PFSK-1 (cell line): ENCODE data around the gene SFXN3.

Experiments
- FOXP2 ChIP-seq: optimal IDR thresholded peaks from 2 replicates; pipeline ENCODE3; 2011; ENCODE audit warnings: borderline replicate concordance, control low read depth, inconsistent platforms; ENCODE audit not compliant: insufficient read depth; ENCODE audit errors: extremely low read length, extremely low read depth
- POLR2AphosphoS5 ChIP-seq: IDR thresholded peaks from 2 replicates; pipeline ENCODE4 v1.6.1; 2012; ENCODE audit warnings: low read depth, mild to moderate bottlenecking, control low read depth, low read length, moderate library complexity
- SIN3A ChIP-seq: IDR thresholded peaks from 2 replicates; pipeline ENCODE4 v1.6.1; 2012; ENCODE audit warnings: mild to moderate bottlenecking, low read length, moderate library complexity, borderline replicate concordance; ENCODE audit not compliant: insufficient read depth
- TAF1 ChIP-seq: IDR thresholded peaks from 2 replicates; pipeline ENCODE4 v1.6.1; 2012; ENCODE audit warnings: low read length, control low read depth, borderline replicate concordance; ENCODE audit not compliant: insufficient read depth
- TF ChIP-seq, protein P1 (sequence below), 2 experiments: IDR thresholded peaks; 2 replicates each; pipeline versions ENCODE4 v1.6.1 to v1.8.0; 2011 to 2012; ENCODE audit warnings: low read depth in 2 of 2, low read length in 2 of 2, control low read depth in 1 of 2, inconsistent platforms in 1 of 2, mild to moderate bottlenecking in 1 of 2, moderate library complexity in 1 of 2; ENCODE audit not compliant: insufficient read depth in 1 of 2

The SFXN3 gene

DNA sequence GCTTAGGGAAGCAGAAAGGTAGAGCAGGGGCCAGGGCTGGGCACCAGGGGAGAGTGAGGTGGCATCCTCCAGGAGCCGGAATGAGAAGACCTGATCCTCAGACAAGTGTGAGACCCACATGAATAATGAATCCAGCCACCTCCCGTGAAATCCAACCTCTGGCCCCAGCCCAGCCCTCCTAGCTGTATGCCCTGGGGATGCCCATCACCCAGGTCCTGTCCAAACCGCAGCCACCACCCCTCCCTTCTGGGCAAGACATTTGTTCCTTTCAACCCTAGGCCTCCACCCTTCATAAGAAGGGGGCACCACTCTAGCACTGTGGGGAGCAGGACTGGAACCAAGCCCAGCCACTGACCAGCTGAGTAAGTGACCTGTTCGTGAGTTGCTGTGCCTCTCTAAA, 9.8 kb upstream of the SFXN3 start:
- TF ChIP-seq, protein P1, sequence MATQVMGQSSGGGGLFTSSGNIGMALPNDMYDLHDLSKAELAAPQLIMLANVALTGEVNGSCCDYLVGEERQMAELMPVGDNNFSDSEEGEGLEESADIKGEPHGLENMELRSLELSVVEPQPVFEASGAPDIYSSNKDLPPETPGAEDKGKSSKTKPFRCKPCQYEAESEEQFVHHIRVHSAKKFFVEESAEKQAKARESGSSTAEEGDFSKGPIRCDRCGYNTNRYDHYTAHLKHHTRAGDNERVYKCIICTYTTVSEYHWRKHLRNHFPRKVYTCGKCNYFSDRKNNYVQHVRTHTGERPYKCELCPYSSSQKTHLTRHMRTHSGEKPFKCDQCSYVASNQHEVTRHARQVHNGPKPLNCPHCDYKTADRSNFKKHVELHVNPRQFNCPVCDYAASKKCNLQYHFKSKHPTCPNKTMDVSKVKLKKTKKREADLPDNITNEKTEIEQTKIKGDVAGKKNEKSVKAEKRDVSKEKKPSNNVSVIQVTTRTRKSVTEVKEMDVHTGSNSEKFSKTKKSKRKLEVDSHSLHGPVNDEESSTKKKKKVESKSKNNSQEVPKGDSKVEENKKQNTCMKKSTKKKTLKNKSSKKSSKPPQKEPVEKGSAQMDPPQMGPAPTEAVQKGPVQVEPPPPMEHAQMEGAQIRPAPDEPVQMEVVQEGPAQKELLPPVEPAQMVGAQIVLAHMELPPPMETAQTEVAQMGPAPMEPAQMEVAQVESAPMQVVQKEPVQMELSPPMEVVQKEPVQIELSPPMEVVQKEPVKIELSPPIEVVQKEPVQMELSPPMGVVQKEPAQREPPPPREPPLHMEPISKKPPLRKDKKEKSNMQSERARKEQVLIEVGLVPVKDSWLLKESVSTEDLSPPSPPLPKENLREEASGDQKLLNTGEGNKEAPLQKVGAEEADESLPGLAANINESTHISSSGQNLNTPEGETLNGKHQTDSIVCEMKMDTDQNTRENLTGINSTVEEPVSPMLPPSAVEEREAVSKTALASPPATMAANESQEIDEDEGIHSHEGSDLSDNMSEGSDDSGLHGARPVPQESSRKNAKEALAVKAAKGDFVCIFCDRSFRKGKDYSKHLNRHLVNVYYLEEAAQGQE (IDR thresholded peaks at IDR 0.05; ENCODE audit: insufficient read depth in 1 of 2, low read depth in 2 of 2, low read length in 2 of 2): no peak
- TF ChIP-seq POLR2AphosphoS5 (no peak), FOXP2 (no peak), SIN3A (no peak), TAF1 (no peak)

DNA sequence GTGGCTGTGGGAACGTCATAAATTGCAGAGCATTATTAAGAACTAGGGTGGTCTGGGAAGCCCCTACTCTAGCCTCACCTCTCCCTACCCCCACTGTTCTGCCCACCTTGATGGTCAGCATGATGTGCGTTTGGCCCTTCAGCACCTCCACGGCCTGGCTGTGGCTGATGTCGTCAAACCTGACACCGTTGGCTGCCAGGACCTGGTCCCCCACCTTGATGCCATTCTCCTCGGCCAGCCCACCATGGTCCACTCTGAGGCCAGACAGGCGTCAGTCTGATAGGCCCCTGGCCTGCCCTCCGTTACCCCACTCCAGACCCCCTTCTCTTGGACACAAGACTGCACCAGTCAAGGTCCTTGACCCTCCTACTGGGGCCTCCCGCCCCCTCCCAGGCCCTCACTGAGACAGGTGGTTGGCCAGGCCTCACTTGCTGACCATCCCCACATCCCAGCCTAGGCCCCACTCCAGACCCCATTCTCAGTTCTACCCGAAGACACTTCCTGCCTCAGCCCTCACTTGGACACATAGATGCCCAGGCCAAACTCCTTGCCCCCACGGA, 9.3 kb upstream of the SFXN3 start:
- TF ChIP-seq FOXP2: no peak
- TF ChIP-seq POLR2AphosphoS5: no peak
- TF ChIP-seq, protein P1 (IDR thresholded peaks at IDR 0.05; ENCODE audit: insufficient read depth in 1 of 2, low read depth in 2 of 2, low read length in 2 of 2): no peak
- TF ChIP-seq TAF1: no peak
- TF ChIP-seq SIN3A: no peak

DNA sequence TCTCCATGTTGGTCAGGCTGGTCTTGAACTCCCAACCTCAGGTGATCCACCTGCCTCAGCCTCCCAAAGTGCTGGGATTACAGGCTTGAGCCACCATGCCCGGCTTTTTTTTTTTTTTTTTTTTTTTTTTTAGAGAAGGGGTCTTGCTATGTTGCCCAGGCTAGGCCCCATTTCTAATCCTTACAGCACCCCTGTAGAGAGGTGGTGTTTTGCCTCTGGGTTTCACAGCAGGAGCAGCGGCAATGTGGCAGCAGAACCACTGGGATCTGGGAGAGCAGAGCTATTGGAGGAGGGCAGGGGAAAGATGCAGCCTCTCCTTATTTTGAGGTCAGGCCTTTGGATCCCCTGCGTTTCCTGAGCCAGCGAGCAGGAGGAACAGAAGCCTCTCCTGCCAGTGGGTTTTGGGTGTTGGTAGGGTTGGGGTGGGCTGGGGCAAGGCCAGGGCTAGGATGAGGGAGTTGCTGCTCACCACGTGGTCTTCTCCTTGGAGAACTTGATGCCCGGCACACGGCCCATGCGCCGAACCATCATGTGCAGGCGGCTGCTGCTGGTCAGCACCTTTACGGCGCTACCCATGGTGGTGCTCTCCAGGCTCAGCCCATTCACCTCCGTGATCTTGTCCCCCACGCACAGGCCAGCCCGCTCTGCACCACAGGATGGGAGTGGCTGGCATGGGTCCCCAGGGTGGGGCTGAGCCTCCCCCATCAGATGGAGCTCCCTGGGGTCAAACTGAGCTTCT, 7.9 kb upstream of the SFXN3 start:
- no peak for TF ChIP-seq FOXP2
- TF ChIP-seq SIN3A: no peak
- TF ChIP-seq, protein P1 (IDR thresholded peaks at IDR 0.05; ENCODE audit: insufficient read depth in 1 of 2, low read depth in 2 of 2, low read length in 2 of 2): no peak
- TF ChIP-seq TAF1: no peak

DNA sequence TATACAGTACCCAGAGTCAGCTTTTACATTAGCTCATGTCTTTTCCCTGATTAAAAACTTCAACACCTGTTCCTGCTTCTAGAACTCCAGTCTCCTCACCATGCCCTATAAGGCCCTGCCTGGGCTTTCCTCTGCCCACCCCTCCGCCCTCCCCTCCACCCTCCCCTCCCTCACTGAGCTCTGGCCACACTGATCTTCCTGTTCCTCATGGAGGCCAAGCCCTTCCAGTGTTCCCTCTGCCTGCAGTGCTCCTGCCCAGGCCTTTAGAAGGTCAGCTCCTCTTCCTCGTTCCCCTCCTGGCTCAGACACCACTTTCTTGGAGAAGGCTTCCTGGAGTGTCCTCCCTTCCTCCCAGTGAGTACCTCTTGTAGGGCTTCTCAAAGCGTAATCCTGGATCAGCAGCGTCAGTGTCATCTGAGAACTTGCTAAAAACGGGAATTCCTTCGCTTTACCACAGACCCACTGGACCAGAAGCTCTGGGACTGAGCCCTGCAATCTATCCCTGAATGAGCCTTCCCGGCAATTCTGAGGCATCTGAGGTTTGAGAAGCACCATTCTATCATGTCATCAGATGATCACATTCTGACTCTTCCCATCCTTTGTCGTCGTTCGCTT, 3.8 kb upstream of the SFXN3 start:
- TF ChIP-seq, protein P1 (IDR thresholded peaks at IDR 0.05; ENCODE audit: insufficient read depth in 1 of 2, low read depth in 2 of 2, low read length in 2 of 2): no peak
- TF ChIP-seq FOXP2: no peak
- no peak for TF ChIP-seq SIN3A
- TF ChIP-seq TAF1: no peak
- no peak for TF ChIP-seq POLR2AphosphoS5
